GM18861 (cell line): ENCODE measurements around the gene GADD45B.
"Not testable (repeated sequence)": the region's sequence is repeated elsewhere in the genome, so short reads cannot be mapped to it uniquely, and the experiment has no call there.

Experiments used
- ATAC-seq: cut with Tn5 transposase; IDR thresholded peaks from one replicate; pipeline ENCODE4 v1.9.1; 2021; ENCODE audit not compliant: unreplicated experiment

Gene GADD45B

GRCh38 chr19:2487842-2488241 lies 11.9 kb downstream of the GADD45B start:
- ATAC-seq, result no peak

GRCh38 chr19:2488405-2488941 lies 12.5 kb downstream of the GADD45B start:
- ATAC-seq, result no peak

GRCh38 chr19:2488942-2489731 lies 13.2 kb downstream of the GADD45B start:
- ATAC-seq, result no peak

GRCh38 chr19:2490659-2491058 lies 14.7 kb downstream of the GADD45B start:
- no peak for ATAC-seq

GRCh38 chr19:2491130-2491801 lies 15.3 kb downstream of the GADD45B start:
- no peak for ATAC-seq

- ATAC-seq, result no peak
Measured at GRCh38 chr19:2492870-2493269, 16.9 kb downstream of the GADD45B start.

GRCh38 chr19:2493448-2493847 lies 17.5 kb downstream of the GADD45B start:
- ATAC-seq, result not testable (repeated sequence)

- ATAC-seq, result no peak
Measured at GRCh38 chr19:2494084-2494446, 18.1 kb downstream of the GADD45B start.

GRCh38 chr19:2494447-2495129 lies 18.7 kb downstream of the GADD45B start:
- ATAC-seq, result no peak

GRCh38 chr19:2495130-2495641 lies 19.3 kb downstream of the GADD45B start:
- no peak for ATAC-seq

- no peak for ATAC-seq
Measured at GRCh38 chr19:2495651-2496316, 19.9 kb downstream of the GADD45B start.

GRCh38 chr19:2497186-2497585 lies 21.3 kb downstream of the GADD45B start:
- no peak for ATAC-seq

GRCh38 chr19:2500156-2500555 lies 24.2 kb downstream of the GADD45B start:
- no peak for ATAC-seq

- no peak for ATAC-seq
Measured at GRCh38 chr19:2500841-2501261, 24.9 kb downstream of the GADD45B start.

GRCh38 chr19:2503521-2504109 lies 27.7 kb downstream of the GADD45B start:
- ATAC-seq, result no peak

GRCh38 chr19:2506656-2507055 lies 30.7 kb downstream of the GADD45B start:
- not testable (repeated sequence) for ATAC-seq

- no peak for ATAC-seq
Measured at GRCh38 chr19:2507109-2507508, 31.2 kb downstream of the GADD45B start.

GRCh38 chr19:2509096-2509495 lies 33.2 kb downstream of the GADD45B start:
- ATAC-seq, result no peak

GRCh38 chr19:2511570-2511969 lies 35.6 kb downstream of the GADD45B start:
- ATAC-seq, result no peak

GRCh38 chr19:2511991-2512390 lies 36.1 kb downstream of the GADD45B start:
- ATAC-seq, result no peak
